ENCODE measurements around the gene DPEP2. TPM values are rescaled to one million over a fixed set of nuclear protein-coding genes. Genes with fewer than 3 reads are reported as not detected.

The DPEP2 gene
- total and polyA plus RNA-seq, 10 of the 15 experiments (the other 5 are each of a cell fraction or from before 2014, with no cell fraction given): 0.04 to 4.0 (median 2.1) TPM

DNA sequence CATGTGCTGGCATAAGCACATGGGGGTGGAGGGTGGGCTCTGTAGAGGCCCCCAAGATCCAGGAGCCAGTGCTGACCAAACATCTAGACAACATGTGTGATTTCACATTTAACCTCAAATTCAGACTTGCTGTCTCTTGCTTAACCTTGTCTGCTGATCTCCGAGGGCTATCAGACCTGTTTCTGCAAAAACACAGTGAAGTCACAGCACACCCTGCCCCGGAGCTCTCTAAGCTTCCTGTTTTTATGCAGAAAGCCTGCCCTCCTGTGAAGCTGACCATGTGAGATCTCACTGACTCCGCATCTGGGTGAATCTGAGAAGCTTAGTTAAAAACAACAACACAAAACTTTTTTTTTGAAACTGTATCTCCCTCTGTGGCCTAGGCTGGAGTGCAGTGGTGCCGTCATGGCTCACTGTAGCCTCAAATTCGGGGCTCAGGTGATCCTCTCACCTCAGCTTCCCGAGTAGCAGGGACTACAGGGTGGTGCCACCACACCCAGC, 6.6 kb upstream of the DPEP2 start (continued):
- TF ChIP-seq, protein P1, sequence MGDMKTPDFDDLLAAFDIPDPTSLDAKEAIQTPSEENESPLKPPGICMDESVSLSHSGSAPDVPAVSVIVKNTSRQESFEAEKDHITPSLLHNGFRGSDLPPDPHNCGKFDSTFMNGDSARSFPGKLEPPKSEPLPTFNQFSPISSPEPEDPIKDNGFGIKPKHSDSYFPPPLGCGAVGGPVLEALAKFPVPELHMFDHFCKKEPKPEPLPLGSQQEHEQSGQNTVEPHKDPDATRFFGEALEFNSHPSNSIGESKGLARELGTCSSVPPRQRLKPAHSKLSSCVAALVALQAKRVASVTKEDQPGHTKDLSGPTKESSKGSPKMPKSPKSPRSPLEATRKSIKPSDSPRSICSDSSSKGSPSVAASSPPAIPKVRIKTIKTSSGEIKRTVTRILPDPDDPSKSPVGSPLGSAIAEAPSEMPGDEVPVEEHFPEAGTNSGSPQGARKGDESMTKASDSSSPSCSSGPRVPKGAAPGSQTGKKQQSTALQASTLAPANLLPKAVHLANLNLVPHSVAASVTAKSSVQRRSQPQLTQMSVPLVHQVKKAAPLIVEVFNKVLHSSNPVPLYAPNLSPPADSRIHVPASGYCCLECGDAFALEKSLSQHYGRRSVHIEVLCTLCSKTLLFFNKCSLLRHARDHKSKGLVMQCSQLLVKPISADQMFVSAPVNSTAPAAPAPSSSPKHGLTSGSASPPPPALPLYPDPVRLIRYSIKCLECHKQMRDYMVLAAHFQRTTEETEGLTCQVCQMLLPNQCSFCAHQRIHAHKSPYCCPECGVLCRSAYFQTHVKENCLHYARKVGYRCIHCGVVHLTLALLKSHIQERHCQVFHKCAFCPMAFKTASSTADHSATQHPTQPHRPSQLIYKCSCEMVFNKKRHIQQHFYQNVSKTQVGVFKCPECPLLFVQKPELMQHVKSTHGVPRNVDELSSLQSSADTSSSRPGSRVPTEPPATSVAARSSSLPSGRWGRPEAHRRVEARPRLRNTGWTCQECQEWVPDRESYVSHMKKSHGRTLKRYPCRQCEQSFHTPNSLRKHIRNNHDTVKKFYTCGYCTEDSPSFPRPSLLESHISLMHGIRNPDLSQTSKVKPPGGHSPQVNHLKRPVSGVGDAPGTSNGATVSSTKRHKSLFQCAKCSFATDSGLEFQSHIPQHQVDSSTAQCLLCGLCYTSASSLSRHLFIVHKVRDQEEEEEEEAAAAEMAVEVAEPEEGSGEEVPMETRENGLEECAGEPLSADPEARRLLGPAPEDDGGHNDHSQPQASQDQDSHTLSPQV (IDR thresholded peaks at IDR 0.05): no peak
- TF ChIP-seq, protein P2, sequence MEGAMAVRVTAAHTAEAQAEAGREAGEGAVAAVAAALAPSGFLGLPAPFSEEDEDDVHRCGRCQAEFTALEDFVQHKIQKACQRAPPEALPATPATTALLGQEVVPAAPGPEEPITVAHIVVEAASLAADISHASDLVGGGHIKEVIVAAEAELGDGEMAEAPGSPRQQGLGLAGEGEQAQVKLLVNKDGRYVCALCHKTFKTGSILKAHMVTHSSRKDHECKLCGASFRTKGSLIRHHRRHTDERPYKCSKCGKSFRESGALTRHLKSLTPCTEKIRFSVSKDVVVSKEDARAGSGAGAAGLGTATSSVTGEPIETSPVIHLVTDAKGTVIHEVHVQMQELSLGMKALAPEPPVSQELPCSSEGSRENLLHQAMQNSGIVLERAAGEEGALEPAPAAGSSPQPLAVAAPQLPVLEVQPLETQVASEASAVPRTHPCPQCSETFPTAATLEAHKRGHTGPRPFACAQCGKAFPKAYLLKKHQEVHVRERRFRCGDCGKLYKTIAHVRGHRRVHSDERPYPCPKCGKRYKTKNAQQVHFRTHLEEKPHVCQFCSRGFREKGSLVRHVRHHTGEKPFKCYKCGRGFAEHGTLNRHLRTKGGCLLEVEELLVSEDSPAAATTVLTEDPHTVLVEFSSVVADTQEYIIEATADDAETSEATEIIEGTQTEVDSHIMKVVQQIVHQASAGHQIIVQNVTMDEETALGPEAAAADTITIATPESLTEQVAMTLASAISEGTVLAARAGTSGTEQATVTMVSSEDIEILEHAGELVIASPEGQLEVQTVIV (IDR thresholded peaks at IDR 0.05; ENCODE audit: borderline replicate concordance, partially characterized antibody): no peak
- TF ChIP-seq SMAD5 (IDR thresholded peaks at IDR 0.05; ENCODE audit: low read depth): no peak

DNA sequence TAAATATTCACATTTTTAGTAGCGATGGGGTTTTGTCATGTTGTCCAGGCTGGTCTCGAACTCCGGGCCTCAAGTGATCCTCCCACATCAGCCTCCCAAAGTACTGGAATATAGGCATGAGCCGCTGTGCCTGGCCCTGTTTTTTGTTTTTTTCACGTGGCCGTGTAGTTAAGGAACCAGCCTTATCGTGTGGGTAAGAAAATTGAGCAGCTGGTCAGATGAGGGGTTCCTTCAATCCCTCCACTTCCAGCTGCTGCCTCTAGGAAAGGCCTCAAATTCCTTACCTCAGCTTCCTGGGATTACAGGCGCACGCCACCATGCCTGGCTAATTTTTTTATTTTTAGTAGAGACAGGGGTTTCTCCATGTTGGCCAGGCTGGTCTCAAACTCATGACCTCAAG, 5.9 kb upstream of the DPEP2 start:
- intact Hi-C loops (cut with micrococcal nuclease; ENCODE audit: unreplicated experiment): no loop called here
- 96% methylated on average over 9 of the region's 9 CpGs for WGBS (ENCODE audit: insufficient coverage, insufficient replicate concordance, low lambda C conversion rate, missing lambda C conversion rate)
- H3K27me3 ChIP-seq (replicated peaks in 1 of 2; ENCODE audit: control insufficient read depth in 2 of 2, insufficient read depth in 2 of 2, low read length in 1 of 2): no peaks in the 10 kb centered on the region
- POLR2A ChIA-PET: no interaction called here
- H3K4me2 ChIP-seq (ENCODE audit: control insufficient read depth, insufficient read depth): no peak overlapping the region
- FAIRE-seq (no peak), ATAC-seq (no peak), DNase-seq (ENCODE audit: low read depth, low spot score) (no peak)
- no peaks in the 10 kb centered on the region for H4K20me1 ChIP-seq (ENCODE audit: control insufficient read depth, insufficient read depth)
- H3K9ac ChIP-seq (ENCODE audit: control insufficient read depth, insufficient read depth, low read length): no peak overlapping the region
- H2AFZ ChIP-seq (ENCODE audit: control insufficient read depth, low read depth, low read length): no peak overlapping the region
- SMC1A ChIA-PET (ENCODE audit: uncharacterized antibody, unreplicated experiment): interaction anchor here (0.6 to 1.6 kb wide), 3 partner anchors 8 to 39 kb away, joined by 3 to 4 read pairs (median 4); no protein-coding TSS in a partner anchor
- H3K4me3 ChIP-seq: no peak overlapping the region
- H3K36me3 ChIP-seq (ENCODE audit: control insufficient read depth in 2 of 2, insufficient read depth in 2 of 2, low read length in 1 of 2): no peaks in the 10 kb centered on the region
- no peaks in the 10 kb centered on the region for H3K79me2 ChIP-seq (ENCODE audit: control insufficient read depth, insufficient read depth, low read length)
- RAD21 ChIA-PET (ENCODE audit: unreplicated experiment): no interaction called here
- no peaks in the 10 kb centered on the region for H3K9me3 ChIP-seq (replicated peaks; ENCODE audit: control insufficient read depth, insufficient read depth, low read length)
- in situ Hi-C loops (cut with MboI): no loop called here
- no peak overlapping the region for H3K27ac ChIP-seq (ENCODE audit: control insufficient read depth, insufficient read depth)
- H3K4me1 ChIP-seq (ENCODE audit: control insufficient read depth, insufficient read depth, low read length): peaks cover 6% of the 10 kb centered on the region
- CTCF ChIA-PET: interaction anchor here (0.6 to 2.4 kb wide), 3 partner anchors 10 to 35 kb away, joined by 3 to 9 read pairs (median 4); no protein-coding TSS in a partner anchor
- no TSS peak for BruUV-seq (replicated peaks)
- TF ChIP-seq, protein P3, sequence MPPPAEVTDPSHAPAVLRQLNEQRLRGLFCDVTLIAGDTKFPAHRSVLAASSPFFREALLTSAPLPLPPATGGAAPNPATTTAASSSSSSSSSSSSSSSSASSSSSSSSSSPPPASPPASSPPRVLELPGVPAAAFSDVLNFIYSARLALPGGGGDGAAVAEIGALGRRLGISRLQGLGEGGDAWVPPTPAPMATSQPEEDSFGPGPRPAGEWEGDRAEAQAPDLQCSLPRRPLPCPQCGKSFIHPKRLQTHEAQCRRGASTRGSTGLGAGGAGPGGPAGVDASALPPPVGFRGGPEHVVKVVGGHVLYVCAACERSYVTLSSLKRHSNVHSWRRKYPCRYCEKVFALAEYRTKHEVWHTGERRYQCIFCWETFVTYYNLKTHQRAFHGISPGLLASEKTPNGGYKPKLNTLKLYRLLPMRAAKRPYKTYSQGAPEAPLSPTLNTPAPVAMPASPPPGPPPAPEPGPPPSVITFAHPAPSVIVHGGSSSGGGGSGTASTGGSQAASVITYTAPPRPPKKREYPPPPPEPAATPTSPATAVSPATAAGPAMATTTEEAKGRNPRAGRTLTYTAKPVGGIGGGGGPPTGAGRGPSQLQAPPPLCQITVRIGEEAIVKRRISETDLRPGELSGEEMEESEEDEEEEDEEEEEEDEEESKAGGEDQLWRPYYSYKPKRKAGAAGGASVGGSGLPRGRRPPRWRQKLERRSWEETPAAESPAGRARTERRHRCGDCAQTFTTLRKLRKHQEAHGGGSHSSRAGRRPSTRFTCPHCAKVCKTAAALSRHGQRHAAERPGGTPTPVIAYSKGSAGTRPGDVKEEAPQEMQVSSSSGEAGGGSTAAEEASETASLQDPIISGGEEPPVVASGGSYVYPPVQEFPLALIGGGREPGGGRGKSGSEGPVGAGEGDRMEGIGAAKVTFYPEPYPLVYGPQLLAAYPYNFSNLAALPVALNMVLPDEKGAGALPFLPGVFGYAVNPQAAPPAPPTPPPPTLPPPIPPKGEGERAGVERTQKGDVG (CRISPR knock-in tag; IDR thresholded peaks at IDR 0.05): no peak
- TF ChIP-seq NFYB (IDR thresholded peaks at IDR 0.05; ENCODE audit: insufficient read depth, low read depth, low read length): no peak
- TF ChIP-seq, protein P4, sequence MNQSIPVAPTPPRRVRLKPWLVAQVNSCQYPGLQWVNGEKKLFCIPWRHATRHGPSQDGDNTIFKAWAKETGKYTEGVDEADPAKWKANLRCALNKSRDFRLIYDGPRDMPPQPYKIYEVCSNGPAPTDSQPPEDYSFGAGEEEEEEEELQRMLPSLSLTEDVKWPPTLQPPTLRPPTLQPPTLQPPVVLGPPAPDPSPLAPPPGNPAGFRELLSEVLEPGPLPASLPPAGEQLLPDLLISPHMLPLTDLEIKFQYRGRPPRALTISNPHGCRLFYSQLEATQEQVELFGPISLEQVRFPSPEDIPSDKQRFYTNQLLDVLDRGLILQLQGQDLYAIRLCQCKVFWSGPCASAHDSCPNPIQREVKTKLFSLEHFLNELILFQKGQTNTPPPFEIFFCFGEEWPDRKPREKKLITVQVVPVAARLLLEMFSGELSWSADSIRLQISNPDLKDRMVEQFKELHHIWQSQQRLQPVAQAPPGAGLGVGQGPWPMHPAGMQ (IDR thresholded peaks at IDR 0.05; ENCODE audit: borderline replicate concordance): no peak
- no peak for TF ChIP-seq IKZF1 (conservative IDR thresholded peaks at IDR 0.05)
- no peak for TF ChIP-seq EGR1 (IDR thresholded peaks at IDR 0.05; ENCODE audit: borderline replicate concordance in 1 of 2, low read depth in 2 of 2, low read length in 2 of 2)

Data from GM12878 (cell line).